Measurements from ENCODE around the gene GREM1.

- TF ChIP-seq, protein P1, sequence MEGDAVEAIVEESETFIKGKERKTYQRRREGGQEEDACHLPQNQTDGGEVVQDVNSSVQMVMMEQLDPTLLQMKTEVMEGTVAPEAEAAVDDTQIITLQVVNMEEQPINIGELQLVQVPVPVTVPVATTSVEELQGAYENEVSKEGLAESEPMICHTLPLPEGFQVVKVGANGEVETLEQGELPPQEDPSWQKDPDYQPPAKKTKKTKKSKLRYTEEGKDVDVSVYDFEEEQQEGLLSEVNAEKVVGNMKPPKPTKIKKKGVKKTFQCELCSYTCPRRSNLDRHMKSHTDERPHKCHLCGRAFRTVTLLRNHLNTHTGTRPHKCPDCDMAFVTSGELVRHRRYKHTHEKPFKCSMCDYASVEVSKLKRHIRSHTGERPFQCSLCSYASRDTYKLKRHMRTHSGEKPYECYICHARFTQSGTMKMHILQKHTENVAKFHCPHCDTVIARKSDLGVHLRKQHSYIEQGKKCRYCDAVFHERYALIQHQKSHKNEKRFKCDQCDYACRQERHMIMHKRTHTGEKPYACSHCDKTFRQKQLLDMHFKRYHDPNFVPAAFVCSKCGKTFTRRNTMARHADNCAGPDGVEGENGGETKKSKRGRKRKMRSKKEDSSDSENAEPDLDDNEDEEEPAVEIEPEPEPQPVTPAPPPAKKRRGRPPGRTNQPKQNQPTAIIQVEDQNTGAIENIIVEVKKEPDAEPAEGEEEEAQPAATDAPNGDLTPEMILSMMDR (IDR thresholded peaks at IDR 0.05; ENCODE audit: borderline replicate concordance, extremely low read depth, low read length, poor library complexity, severe bottlenecking), result no peak
- TF ChIP-seq EZH2 (IDR thresholded peaks at IDR 0.05; ENCODE audit: borderline replicate concordance, low read depth, low read length, severe bottlenecking), result no peak
Observed at GRCh38 chr15:32757426-32757825, 39.6 kb downstream of the GREM1 start.
